Putamen (tissue), 1 donor: Measurements from ENCODE around the gene USP35.
"Not testable (repeated sequence)": the region's sequence is repeated elsewhere in the genome, so short reads cannot be mapped to it uniquely, and the experiment has no call there.

Source experiments
- DNase-seq: peaks from one replicate; pipeline ENCODE4 v3.0.0-alpha.2; 2016; ENCODE audit warnings: low spot score

Gene USP35

GRCh38 chr11:78216021-78216420, 27.3 kb downstream of the USP35 start:
- no peak for DNase-seq

- no peak for DNase-seq
These were observed 28.0 kb downstream of the USP35 start for GRCh38 chr11:78216571-78217287.

- no peak for DNase-seq
These were observed 29.2 kb downstream of the USP35 start for GRCh38 chr11:78217650-78218541.

GRCh38 chr11:78218707-78219492, 30.2 kb downstream of the USP35 start:
- no peak for DNase-seq

- no peak for DNase-seq
These were observed 30.9 kb downstream of the USP35 start for GRCh38 chr11:78219493-78220217.

- no peak for DNase-seq
These were observed 31.8 kb downstream of the USP35 start for GRCh38 chr11:78220218-78221157.

GRCh38 chr11:78221396-78222315, 32.9 kb downstream of the USP35 start:
- no peak for DNase-seq

GRCh38 chr11:78222726-78223125, 34.0 kb downstream of the USP35 start:
- not testable (repeated sequence) for DNase-seq

- no peak for DNase-seq
These were observed 34.7 kb downstream of the USP35 start for GRCh38 chr11:78223320-78223954.

GRCh38 chr11:78224506-78224905, 35.8 kb downstream of the USP35 start:
- DNase-seq, result no peak

- no peak for DNase-seq
These were observed 36.2 kb downstream of the USP35 start for GRCh38 chr11:78224906-78225420.

- no peak for DNase-seq
These were observed 38.3 kb downstream of the USP35 start for GRCh38 chr11:78226684-78227680.

- no peak for DNase-seq
These were observed 39.2 kb downstream of the USP35 start for GRCh38 chr11:78227921-78228320.

GRCh38 chr11:78228467-78228866, 39.7 kb downstream of the USP35 start:
- peak; percentile 65 for DNase-seq

- DNase-seq, result no peak
These were observed 40.4 kb downstream of the USP35 start for GRCh38 chr11:78229106-78229505.

- no peak for DNase-seq
These were observed 41.6 kb downstream of the USP35 start for GRCh38 chr11:78230161-78230877.
